Measurements from ENCODE around the gene CENPVL3.
"Not testable (repeated sequence)": the region's sequence is repeated elsewhere in the genome, so short reads cannot be mapped to it uniquely, and the experiment has no call there.

Gene CENPVL3

GRCh38 chrX:51618241-51619155 is at the start of gene CENPVL3:
Gene CENPVL3, minus strand, starts transcription at chrX:51618912. Its CDS starts 39 bp downstream, at chrX:51618873.
- DNase-seq = not testable (repeated sequence)

GRCh38 chrX:51665981-51666380 is 47.3 kb upstream of the CENPVL3 start:
- DNase-seq = no peak

GRCh38 chrX:51643377-51643776 is 24.7 kb upstream of the CENPVL3 start:
- no peak for DNase-seq

DNA sequence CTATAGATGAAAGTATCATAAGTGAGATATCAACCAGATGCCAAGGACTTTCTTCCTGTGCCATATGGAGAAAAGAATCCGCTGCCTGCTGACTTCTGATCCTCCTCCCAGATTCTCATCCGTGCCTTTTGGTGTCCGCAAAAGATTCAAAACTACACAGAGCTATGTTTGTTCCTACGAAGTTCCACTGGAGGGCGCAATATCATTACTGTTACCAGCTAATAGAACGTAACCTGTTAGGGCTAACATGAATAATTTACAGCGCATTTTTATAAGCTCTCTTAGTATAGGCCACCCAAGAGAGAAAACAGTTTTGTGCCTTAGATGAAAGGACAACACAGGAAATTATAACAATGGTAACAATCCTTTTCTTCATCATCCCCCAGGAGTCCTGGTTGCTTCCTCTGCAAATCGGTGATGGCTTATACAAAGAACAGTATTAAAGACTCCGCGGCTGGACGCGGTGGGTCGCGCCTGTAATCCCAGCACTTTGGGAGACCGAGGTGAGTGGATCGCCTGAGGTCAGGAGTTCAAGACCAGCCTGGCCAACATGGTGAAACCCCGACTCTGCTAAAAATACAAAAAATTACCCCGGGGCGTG is 22.8 kb upstream of the CENPVL3 start:
- DNase-seq = no peak

DNA sequence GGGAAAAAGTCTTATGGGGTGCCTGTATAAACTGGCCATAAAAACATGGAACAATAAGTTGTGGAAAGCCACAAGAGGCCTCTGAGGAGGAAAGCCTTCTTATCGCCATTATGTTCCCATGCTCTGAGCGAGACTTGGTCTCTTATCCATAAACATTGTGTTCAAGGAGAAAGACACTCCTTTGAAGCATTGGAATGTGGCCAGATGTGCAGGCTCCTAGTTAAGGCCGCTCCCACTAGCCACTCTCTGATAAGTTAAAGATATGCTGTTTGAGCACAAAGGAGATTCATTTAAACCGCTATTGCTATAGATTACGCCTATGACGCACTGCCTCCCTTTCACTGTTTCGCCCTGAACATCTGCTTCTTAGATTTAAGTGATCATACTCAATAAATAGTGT is 17.8 kb upstream of the CENPVL3 start:
- DNase-seq = not testable (repeated sequence)

GRCh38 chrX:51614353-51615012 is 4.2 kb downstream of the CENPVL3 start:
- DNase-seq = no peak

GRCh38 chrX:51608766-51609165 is 9.9 kb downstream of the CENPVL3 start:
- no peak for DNase-seq

DNA sequence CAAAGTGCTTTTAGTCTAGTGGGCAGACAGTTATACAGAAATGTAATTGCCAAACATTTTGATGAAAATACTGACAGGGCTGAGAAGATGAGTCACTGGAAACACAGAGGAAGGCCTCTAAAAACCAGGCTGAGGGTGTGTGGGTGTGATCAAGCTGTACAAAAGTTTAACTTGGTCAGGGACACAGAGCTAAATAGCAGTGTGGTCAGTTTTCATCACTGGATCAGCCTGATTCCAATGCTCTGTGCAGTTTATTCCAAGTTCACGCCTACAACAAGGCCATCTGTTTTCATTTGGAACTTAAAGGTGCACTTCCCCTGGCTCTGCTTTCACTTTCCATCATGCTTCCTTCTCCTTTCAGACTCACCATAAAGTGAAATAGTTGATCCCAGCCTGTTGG is 10.6 kb downstream of the CENPVL3 start:
- no peak for DNase-seq

DNA sequence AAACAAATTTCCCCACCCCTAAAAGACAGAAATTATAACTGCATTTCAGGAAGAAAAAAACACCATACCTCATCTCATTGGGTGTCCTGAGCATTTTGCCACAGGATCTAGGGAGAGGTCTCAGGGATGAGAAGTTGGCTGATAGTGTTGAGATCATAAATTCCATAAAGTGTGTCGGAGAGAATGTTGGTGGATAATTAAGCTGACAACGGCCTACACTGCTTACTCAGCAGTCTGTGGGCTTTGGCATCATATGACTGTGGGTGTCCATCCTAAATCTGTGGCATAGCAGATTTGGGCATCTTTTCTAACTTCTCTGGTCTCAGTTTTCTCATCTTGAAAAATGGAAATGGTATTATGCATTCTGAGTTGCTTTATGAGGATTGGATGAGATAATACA is 12.3 kb downstream of the CENPVL3 start:
- DNase-seq = no peak

GRCh38 chrX:51598899-51599298 is 19.8 kb downstream of the CENPVL3 start:
- no peak for DNase-seq

- DNase-seq = no peak
Observed at GRCh38 chrX:51571874-51572273, 46.8 kb downstream of the CENPVL3 start.

DNA sequence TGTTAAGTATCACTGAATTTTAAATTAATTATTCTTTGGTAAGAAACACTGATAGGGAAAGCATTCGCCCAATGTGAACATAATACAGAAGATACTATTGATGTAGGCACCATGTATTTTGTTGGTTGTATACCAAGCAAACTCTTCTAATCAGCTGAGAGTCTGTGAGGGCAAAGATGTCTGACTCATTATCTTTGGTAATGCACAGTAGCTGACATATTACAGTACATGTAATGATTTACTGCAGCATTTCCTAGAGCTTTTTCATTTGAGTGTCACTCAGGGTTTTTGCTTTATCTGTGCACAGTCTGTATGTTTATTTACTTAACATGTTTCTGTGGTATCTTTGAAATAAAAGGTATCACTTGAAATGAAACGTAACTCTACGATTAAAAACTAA is 49.2 kb downstream of the CENPVL3 start:
- DNase-seq = no peak

DNA sequence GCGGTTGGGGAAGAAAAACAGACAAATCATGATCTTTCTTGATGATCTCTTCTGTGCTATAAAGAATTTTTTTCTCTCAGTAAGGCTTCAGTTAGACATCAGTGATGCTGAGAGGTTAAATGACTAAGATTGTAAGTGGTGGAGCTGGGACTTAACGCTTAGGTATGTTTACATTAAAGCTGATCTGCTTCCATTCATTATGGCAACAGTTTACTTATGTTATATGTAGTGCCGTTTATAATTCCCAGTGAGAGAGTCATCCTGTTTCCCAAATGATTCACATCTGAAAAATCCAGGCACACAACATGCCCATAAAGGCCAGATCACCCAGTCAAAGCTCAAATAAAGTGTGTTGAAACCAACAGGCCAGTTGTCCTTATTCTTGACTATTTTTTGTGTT is 50.1 kb downstream of the CENPVL3 start:
- no peak for DNase-seq

Measured in activated CD4-positive, CD25-positive, alpha-beta regulatory T cell (primary cell).